RWPE2 (cell line): Measurements from ENCODE around the gene CD2BP2.
"Not testable (repeated sequence)": the region's sequence is repeated elsewhere in the genome, so short reads cannot be mapped to it uniquely, and the experiment has no call there.

Source experiments
- ATAC-seq: fragments of 200-7000 bp; cut with Tn5 transposase; 3 replicates; pipeline ENCODE4 v1.9.1; 2021; ENCODE audit warnings: low read depth
- DNase-seq: peaks from one replicate; pipeline ENCODE4 v3.0.0-alpha.2; 2020; ENCODE audit warnings: low spot score
- H3K27ac ChIP-seq: fragments of 450-650 bp; 2 replicates; pipeline ENCODE4 v1.5.1; 2017; ENCODE audit warnings: mild to moderate bottlenecking; ENCODE audit not compliant: poor library complexity, severe bottlenecking
- H3K27me3 ChIP-seq: fragments of 250-450 bp; sonication (Bioruptor Pico); 2 replicates; pipeline ENCODE4 v1.5.1; 2021; ENCODE audit warnings: mild to moderate bottlenecking, moderate library complexity; ENCODE audit not compliant: insufficient read depth, poor library complexity, severe bottlenecking
- H3K36me3 ChIP-seq: fragments of 250-450 bp; sonication (Bioruptor Pico); 2 replicates; pipeline ENCODE4 v1.5.1; 2020; ENCODE audit warnings: low read depth, mild to moderate bottlenecking, moderate library complexity
- H3K4me1 ChIP-seq: fragments of 250-450 bp; sonication (Bioruptor Pico); 2 replicates; pipeline ENCODE4 v1.5.1; 2021; ENCODE audit warnings: mild to moderate bottlenecking, moderate library complexity; ENCODE audit not compliant: insufficient read depth, poor library complexity, severe bottlenecking
- H3K4me3 ChIP-seq: fragments of 250-450 bp; sonication (Bioruptor Pico); 2 replicates; pipeline ENCODE4 v1.5.1; 2021; ENCODE audit warnings: mild to moderate bottlenecking, moderate library complexity; ENCODE audit not compliant: severe bottlenecking
- H3K9me3 ChIP-seq: fragments of 250-450 bp; sonication (Bioruptor Pico); 2 replicates; pipeline ENCODE4 v1.5.1; 2021; ENCODE audit warnings: mild to moderate bottlenecking, moderate library complexity; ENCODE audit not compliant: severe bottlenecking
- CTCF ChIP-seq: fragments of 450-650 bp; IDR thresholded peaks from one replicate; pipeline ENCODE4 v1.5.1; 2017; ENCODE audit warnings: mild to moderate bottlenecking, moderate library complexity; ENCODE audit not compliant: poor library complexity, severe bottlenecking

CD2BP2 gene

GRCh38 chr16:30350134-30350871 lies 4.8 kb downstream of the CD2BP2 start:
- ATAC-seq (no peak), DNase-seq (no peak)
- Histone ChIP-seq H3K27ac (no peak overlapping the region), H3K27me3 (no peaks in the 10 kb centered on the region), H3K4me3 (no peak overlapping the region), H3K9me3 (no peaks in the 10 kb centered on the region), H3K4me1 (no peaks in the 10 kb centered on the region), H3K36me3 (peaks cover 24% of the 10 kb centered on the region)
- TF ChIP-seq CTCF: no peak

GRCh38 chr16:30349675-30350074 lies 5.4 kb downstream of the CD2BP2 start:
- ATAC-seq (no peak), DNase-seq (no peak)

GRCh38 chr16:30348929-30349328 lies 6.2 kb downstream of the CD2BP2 start:
- Histone ChIP-seq H3K36me3 (peaks cover 23% of the 10 kb centered on the region), H3K27ac (no peak overlapping the region), H3K27me3 (no peaks in the 10 kb centered on the region), H3K4me3 (no peak overlapping the region), H3K9me3 (no peaks in the 10 kb centered on the region), H3K4me1 (no peaks in the 10 kb centered on the region)
- no peak for ATAC-seq
- DNase-seq: no peak
- no peak for TF ChIP-seq CTCF

More at GRCh38 chr16:30349675-30350074, 5.4 kb downstream of the CD2BP2 start:
- no peak for TF ChIP-seq CTCF
- Histone ChIP-seq H3K27me3 (no peaks in the 10 kb centered on the region), H3K36me3 (peaks cover 24% of the 10 kb centered on the region), H3K4me1 (no peaks in the 10 kb centered on the region), H3K4me3 (no peak overlapping the region), H3K27ac (no peak overlapping the region), H3K9me3 (no peaks in the 10 kb centered on the region)

GRCh38 chr16:30348113-30348512 lies 7.0 kb downstream of the CD2BP2 start:
- no peaks in the 10 kb centered on the region for H3K4me1 ChIP-seq
- H3K4me3 ChIP-seq: no peak overlapping the region
- H3K36me3 ChIP-seq: peaks cover 17% of the 10 kb centered on the region
- no peaks in the 10 kb centered on the region for H3K9me3 ChIP-seq
- H3K27me3 ChIP-seq: no peaks in the 10 kb centered on the region
- ATAC-seq: no peak
- DNase-seq: no peak
- TF ChIP-seq CTCF: no peak
- H3K27ac ChIP-seq: no peak overlapping the region

GRCh38 chr16:30346286-30346685 lies 8.8 kb downstream of the CD2BP2 start:
- DNase-seq (no peak), ATAC-seq (no peak)
- Histone ChIP-seq H3K27me3 (no peaks in the 10 kb centered on the region), H3K4me3 (no peak overlapping the region), H3K36me3 (no peaks in the 10 kb centered on the region; the same call in 1 of the 2 replicates), H3K4me1 (no peaks in the 10 kb centered on the region), H3K9me3 (no peaks in the 10 kb centered on the region), H3K27ac (no peak overlapping the region)
- no peak for TF ChIP-seq CTCF

- not testable (repeated sequence) for ATAC-seq, H3K9me3 ChIP-seq, H3K27ac ChIP-seq, DNase-seq, H3K4me3 ChIP-seq, H3K4me1 ChIP-seq, H3K36me3 ChIP-seq, H3K27me3 ChIP-seq
These were observed 11.7 kb downstream of the CD2BP2 start for GRCh38 chr16:30343491-30343820.
